Measurements from ENCODE around the gene ESYT2. TPM values are rescaled to one million over a fixed set of nuclear protein-coding genes. Genes with fewer than 3 reads are reported as not detected.

ESYT2 gene
- total and polyA plus RNA-seq, 4 donors = 30.6 to 172 (median 108) TPM

GRCh38 chr7:158731761-158732160 lies 97.5 kb downstream of the ESYT2 start:
- Histone ChIP-seq H3K27ac (ENCODE audit: low read depth in 1 of 2, low read length in 2 of 2) (no peak overlapping the region), H3K4me1 (ENCODE audit: control insufficient read depth in 1 of 2, insufficient read depth in 2 of 2, low read length in 2 of 2) (no peaks in the 10 kb centered on the region), H3K27me3 (ENCODE audit: control insufficient read depth in 1 of 2, insufficient read depth in 2 of 2, low read length in 1 of 2) (no peaks in the 10 kb centered on the region), H3K36me3 (ENCODE audit: control insufficient read depth in 1 of 2, insufficient read depth in 2 of 2, low read length in 1 of 2) (peaks cover under 1 to 6% of the 10 kb centered on the region in 2 donors), H3K9me3 (ENCODE audit: control insufficient read depth, low read length) (no peaks in the 10 kb centered on the region), H3K4me3 (ENCODE audit: low read length in 2 of 2) (no peak overlapping the region)
- 90 to 93% methylated on average over 6 of the region's 6 CpGs for WGBS, 2 donors
- ATAC-seq (ENCODE audit: low FRiP score) = no peak
- intact Hi-C loops (cut with DNase I) = no loop called here
- no peak for DNase-seq

- Histone ChIP-seq H3K4me1 (ENCODE audit: control insufficient read depth in 1 of 2, insufficient read depth in 2 of 2, low read length in 2 of 2) (no peaks in the 10 kb centered on the region), H3K27me3 (ENCODE audit: control insufficient read depth in 1 of 2, insufficient read depth in 2 of 2, low read length in 1 of 2) (no peaks in the 10 kb centered on the region), H3K36me3 (ENCODE audit: control insufficient read depth in 1 of 2, insufficient read depth in 2 of 2, low read length in 1 of 2) (peaks cover 0 to 6% of the 10 kb centered on the region in 2 donors), H3K9me3 (ENCODE audit: control insufficient read depth, low read length) (no peaks in the 10 kb centered on the region), H3K4me3 (ENCODE audit: low read length in 2 of 2) (no peak overlapping the region), H3K27ac (ENCODE audit: low read depth in 1 of 2, low read length in 2 of 2) (no peak overlapping the region)
- intact Hi-C loops (cut with DNase I) = no loop called here
- ATAC-seq (ENCODE audit: low FRiP score) = no peak
- WGBS, 2 donors = 72 to 78% methylated on average over 23 of the region's 23 CpGs
- peak in 1 of 2 donors; percentile 52 for DNase-seq
Observed at GRCh38 chr7:158730383-158731346, 98.6 kb downstream of the ESYT2 start.

GRCh38 chr7:158729646-158730382 lies 99.5 kb downstream of the ESYT2 start:
- 83 to 90% methylated on average over 7 of the region's 7 CpGs for WGBS, 2 donors
- no peaks in the 10 kb centered on the region for H3K4me1 ChIP-seq (ENCODE audit: control insufficient read depth in 1 of 2, insufficient read depth in 2 of 2, low read length in 2 of 2)
- no peak overlapping the region for H3K4me3 ChIP-seq (ENCODE audit: low read length in 2 of 2)
- no peaks in the 10 kb centered on the region for H3K9me3 ChIP-seq (ENCODE audit: control insufficient read depth, low read length)
- peaks cover 0 to 4% of the 10 kb centered on the region in 2 donors for H3K36me3 ChIP-seq (ENCODE audit: control insufficient read depth in 1 of 2, insufficient read depth in 2 of 2, low read length in 1 of 2)
- H3K27ac ChIP-seq (ENCODE audit: low read depth in 1 of 2, low read length in 2 of 2) = no peak overlapping the region
- ATAC-seq (ENCODE audit: low FRiP score) (no peak), DNase-seq (no peak)
- no peaks in the 10 kb centered on the region for H3K27me3 ChIP-seq (ENCODE audit: control insufficient read depth in 1 of 2, insufficient read depth in 2 of 2, low read length in 1 of 2)
- intact Hi-C loops (cut with DNase I) = no loop called here

- H3K27ac ChIP-seq (ENCODE audit: low read depth in 1 of 2, low read length in 2 of 2) = no peak overlapping the region
- DNase-seq (peak in 1 of 2 donors; percentile 62), ATAC-seq (ENCODE audit: low FRiP score) (no peak)
- intact Hi-C loops (cut with DNase I) = no loop called here
- 86 to 89% methylated on average over 16 of the region's 16 CpGs for WGBS, 2 donors
- H3K4me3 ChIP-seq (ENCODE audit: low read length in 2 of 2) = no peak overlapping the region
- no peaks in the 10 kb centered on the region for H3K9me3 ChIP-seq (ENCODE audit: control insufficient read depth, low read length)
- peaks cover 0 to 2% of the 10 kb centered on the region in 2 donors for H3K36me3 ChIP-seq (ENCODE audit: control insufficient read depth in 1 of 2, insufficient read depth in 2 of 2, low read length in 1 of 2)
- no peaks in the 10 kb centered on the region for H3K4me1 ChIP-seq (ENCODE audit: control insufficient read depth in 1 of 2, insufficient read depth in 2 of 2, low read length in 2 of 2)
- H3K27me3 ChIP-seq (ENCODE audit: control insufficient read depth in 1 of 2, insufficient read depth in 2 of 2, low read length in 1 of 2) = no peaks in the 10 kb centered on the region
Observed at GRCh38 chr7:158728911-158729645, 100.2 kb downstream of the ESYT2 start.

GRCh38 chr7:158727690-158728089 lies 101.6 kb downstream of the ESYT2 start:
- no peaks in the 10 kb centered on the region for H3K9me3 ChIP-seq (ENCODE audit: control insufficient read depth, low read length)
- 97 to 99% methylated on average over 5 of the region's 5 CpGs for WGBS, 2 donors
- peaks cover 0 to 2% of the 10 kb centered on the region in 2 donors for H3K36me3 ChIP-seq (ENCODE audit: control insufficient read depth in 1 of 2, insufficient read depth in 2 of 2, low read length in 1 of 2)
- intact Hi-C loops (cut with DNase I) = no loop called here
- no peak overlapping the region for H3K4me3 ChIP-seq (ENCODE audit: low read length in 2 of 2)
- peak in 1 of 2 donors; percentile 51 for DNase-seq
- no peak for ATAC-seq (ENCODE audit: low FRiP score)
- H3K4me1 ChIP-seq (ENCODE audit: control insufficient read depth in 1 of 2, insufficient read depth in 2 of 2, low read length in 2 of 2) = no peaks in the 10 kb centered on the region
- H3K27ac ChIP-seq (ENCODE audit: low read depth in 1 of 2, low read length in 2 of 2) = no peak overlapping the region
- no peaks in the 10 kb centered on the region for H3K27me3 ChIP-seq (ENCODE audit: control insufficient read depth in 1 of 2, insufficient read depth in 2 of 2, low read length in 1 of 2)

GRCh38 chr7:158726277-158726807 lies 103.0 kb downstream of the ESYT2 start:
- Histone ChIP-seq H3K27me3 (ENCODE audit: control insufficient read depth in 1 of 2, insufficient read depth in 2 of 2, low read length in 1 of 2) (no peaks in the 10 kb centered on the region), H3K4me3 (ENCODE audit: low read length in 2 of 2) (no peak overlapping the region), H3K27ac (ENCODE audit: low read depth in 1 of 2, low read length in 2 of 2) (no peak overlapping the region), H3K9me3 (ENCODE audit: control insufficient read depth, low read length) (no peaks in the 10 kb centered on the region), H3K4me1 (ENCODE audit: control insufficient read depth in 1 of 2, insufficient read depth in 2 of 2, low read length in 2 of 2) (no peaks in the 10 kb centered on the region), H3K36me3 (ENCODE audit: control insufficient read depth in 1 of 2, insufficient read depth in 2 of 2, low read length in 1 of 2) (peaks cover 0 to 2% of the 10 kb centered on the region in 2 donors)
- no peak for ATAC-seq (ENCODE audit: low FRiP score)
- 88 to 90% methylated on average over 4 of the region's 4 CpGs for WGBS, 2 donors
- intact Hi-C loops (cut with DNase I) = no loop called here
- peak in 1 of 2 donors; percentile 33 for DNase-seq

GRCh38 chr7:158725506-158725800 lies 103.9 kb downstream of the ESYT2 start:
- H3K27me3 ChIP-seq (ENCODE audit: control insufficient read depth in 1 of 2, insufficient read depth in 2 of 2, low read length in 1 of 2) = no peaks in the 10 kb centered on the region
- H3K4me1 ChIP-seq (ENCODE audit: control insufficient read depth in 1 of 2, insufficient read depth in 2 of 2, low read length in 2 of 2) = no peaks in the 10 kb centered on the region
- ATAC-seq (ENCODE audit: low FRiP score) (no peak), DNase-seq (no peak)
- H3K27ac ChIP-seq (ENCODE audit: low read depth in 1 of 2, low read length in 2 of 2) = no peak overlapping the region
- H3K4me3 ChIP-seq (ENCODE audit: low read length in 2 of 2) = no peak overlapping the region
- WGBS, 2 donors = 69 to 79% methylated on average over 4 of the region's 4 CpGs
- peaks cover 0 to 2% of the 10 kb centered on the region in 2 donors for H3K36me3 ChIP-seq (ENCODE audit: control insufficient read depth in 1 of 2, insufficient read depth in 2 of 2, low read length in 1 of 2)
- no peaks in the 10 kb centered on the region for H3K9me3 ChIP-seq (ENCODE audit: control insufficient read depth, low read length)
- intact Hi-C loops (cut with DNase I) = no loop called here

GRCh38 chr7:158724658-158725505 lies 104.4 kb downstream of the ESYT2 start:
- ATAC-seq (ENCODE audit: low FRiP score) (no peak), DNase-seq (no peak)
- Histone ChIP-seq H3K27me3 (ENCODE audit: control insufficient read depth in 1 of 2, insufficient read depth in 2 of 2, low read length in 1 of 2) (no peaks in the 10 kb centered on the region), H3K36me3 (ENCODE audit: control insufficient read depth in 1 of 2, insufficient read depth in 2 of 2, low read length in 1 of 2) (no peaks in the 10 kb centered on the region), H3K9me3 (ENCODE audit: control insufficient read depth, low read length) (no peaks in the 10 kb centered on the region), H3K27ac (ENCODE audit: low read depth in 1 of 2, low read length in 2 of 2) (no peak overlapping the region), H3K4me3 (ENCODE audit: low read length in 2 of 2) (no peak overlapping the region), H3K4me1 (ENCODE audit: control insufficient read depth in 1 of 2, insufficient read depth in 2 of 2, low read length in 2 of 2) (no peaks in the 10 kb centered on the region)
- intact Hi-C loops (cut with DNase I) = no loop called here
- WGBS, 2 donors = 92 to 93% methylated on average over 21 of the region's 21 CpGs

All from aorta (tissue), 5 donors.